C4-2B (cell line): ENCODE data around the gene KLF15.

Experiments
- CTCF ChIP-seq: fragments of 450-650 bp; conservative IDR thresholded peaks from 2 replicates; pipeline ENCODE4 v1.5.1; 2017; ENCODE audit warnings: mild to moderate bottlenecking
- ZFX ChIP-seq: fragments of 450-650 bp; IDR thresholded peaks from 2 replicates; pipeline ENCODE4 v1.6.1; 2017

DNA sequence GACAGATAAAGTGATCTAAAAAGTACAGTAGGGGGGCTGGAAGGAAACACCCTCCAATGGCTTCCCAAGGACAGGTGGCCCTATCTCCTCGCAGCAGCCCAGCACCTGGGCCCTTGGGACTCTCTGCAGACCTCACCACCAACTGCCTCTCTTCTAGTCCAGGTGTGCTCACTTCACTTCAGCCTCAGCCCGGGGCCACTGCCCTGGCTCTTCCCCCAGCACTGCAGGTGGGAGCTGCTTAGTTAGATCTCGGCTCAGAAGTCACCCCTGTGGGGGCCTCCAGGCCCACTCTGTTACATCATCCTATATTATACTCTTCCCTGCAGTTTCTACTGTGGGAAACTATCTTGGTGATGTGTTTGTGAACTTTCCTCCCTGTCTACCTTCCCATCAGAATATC is 2.0 kb downstream of the KLF15 start:
- TF ChIP-seq CTCF (no peak), ZFX (no peak)
